AG09319 (cell line): ENCODE results near the gene CHCT1.

ENCODE experiments used
- DNase-seq: peaks from one replicate; pipeline ENCODE4 v3.0.0-alpha.2; 2010; ENCODE audit warnings: low read depth; ENCODE audit errors: extremely low read depth
- CTCF ChIP-seq: IDR thresholded peaks from 2 replicates; pipeline ENCODE4 v1.5.1; 2011; ENCODE audit warnings: low read depth, mild to moderate bottlenecking, inconsistent platforms, low read length, moderate library complexity

Gene CHCT1

GRCh38 chr17:60436676-60437075 is 14.4 kb downstream of the CHCT1 start:
- DNase-seq: no peak
- TF ChIP-seq CTCF: no peak

- DNase-seq: no peak
- no peak for TF ChIP-seq CTCF
These were observed 17.2 kb downstream of the CHCT1 start for GRCh38 chr17:60439501-60439900.

- TF ChIP-seq CTCF: no peak
These were observed 20.2 kb downstream of the CHCT1 start for GRCh38 chr17:60442271-60443173.

GRCh38 chr17:60443713-60444112 is 21.4 kb downstream of the CHCT1 start:
- TF ChIP-seq CTCF: no peak
- DNase-seq: no peak

More at GRCh38 chr17:60442271-60443173, 20.2 kb downstream of the CHCT1 start:
- no peak for DNase-seq

GRCh38 chr17:60445144-60445543 is 22.9 kb downstream of the CHCT1 start:
- DNase-seq: no peak
- TF ChIP-seq CTCF: no peak

GRCh38 chr17:60447375-60447774 is 25.1 kb downstream of the CHCT1 start:
- no peak for DNase-seq
- TF ChIP-seq CTCF: no peak

- DNase-seq: no peak
- TF ChIP-seq CTCF: no peak
These were observed 28.8 kb downstream of the CHCT1 start for GRCh38 chr17:60451071-60451470.
